Keratinocyte (primary cell): ENCODE data around the gene ITPK1. TPM values are rescaled to one million over a fixed set of nuclear protein-coding genes. Genes with fewer than 3 reads are reported as not detected.

Source experiments
- DNase-seq: peaks from one replicate; pipeline ENCODE4 v3.0.0-alpha.2; 2011; ENCODE audit warnings: low read depth, missing footprints, low spot score
- FAIRE-seq: peaks from 2 replicates; lab custom pipeline; 2011; peaks lifted over from hg19 to GRCh38; lab: Jason Lieb, UNC
- H2AFZ ChIP-seq: 2 replicates; pipeline ENCODE4 v1.6.0; 2012; ENCODE audit warnings: low read length, control low read depth, inconsistent platforms; ENCODE audit not compliant: control insufficient read depth
- H3K27ac ChIP-seq: 2 replicates; pipeline ENCODE4 v1.5.1; 2011; ENCODE audit warnings: low read length; ENCODE audit not compliant: control insufficient read depth, insufficient read depth
- H3K27me3 ChIP-seq: 3 replicates; pipeline ENCODE4 v1.6.0; 2011; ENCODE audit warnings: low read length; ENCODE audit not compliant: control insufficient read depth, insufficient read depth; ENCODE audit errors: extremely low read depth
- H3K36me3 ChIP-seq, 2 experiments: 2 replicates in 1 of 2; 3 replicates in 1 of 2; pipeline ENCODE4 v1.5.1; 2011; ENCODE audit warnings: low read length in 2 of 2, mild to moderate bottlenecking in 1 of 2; ENCODE audit not compliant: control insufficient read depth in 2 of 2, insufficient read depth in 2 of 2; ENCODE audit errors: extremely low read depth in 1 of 2
- H3K4me1 ChIP-seq: 3 replicates; pipeline ENCODE4 v1.5.1; 2011; ENCODE audit warnings: low read length; ENCODE audit not compliant: control insufficient read depth, insufficient read depth; ENCODE audit errors: extremely low read depth
- H3K4me2 ChIP-seq: 3 replicates; pipeline ENCODE4 v1.6.0; 2011; ENCODE audit warnings: low read depth, low read length; ENCODE audit not compliant: control insufficient read depth, insufficient read depth; ENCODE audit errors: extremely low read depth
- H3K4me3 ChIP-seq, 3 experiments: fragments of 200-600 bp in 1 of 3; sonication (generic) in 1 of 3; 2 replicates in 2 of 3; 3 replicates in 1 of 3; pipeline ENCODE4 v1.5.1; 2011 to 2016; ENCODE audit warnings: low read length in 3 of 3, mild to moderate bottlenecking in 3 of 3, control low read depth in 2 of 3, inconsistent platforms in 1 of 3, low read depth in 1 of 3, mixed read lengths in 1 of 3, mixed run types in 1 of 3, moderate library complexity in 1 of 3; ENCODE audit not compliant: control insufficient read depth in 2 of 3, insufficient read depth in 2 of 3; ENCODE audit errors: extremely low read depth in 1 of 3
- H3K79me2 ChIP-seq: 2 replicates; pipeline ENCODE4 v1.6.0; 2012; ENCODE audit warnings: low read length; ENCODE audit not compliant: control insufficient read depth, insufficient read depth
- H3K9ac ChIP-seq: 3 replicates; pipeline ENCODE4 v1.6.0; 2011; ENCODE audit warnings: low read length; ENCODE audit not compliant: control insufficient read depth, insufficient read depth; ENCODE audit errors: extremely low read depth
- H3K9me1 ChIP-seq: 3 replicates; pipeline ENCODE4 v1.6.0; 2011; ENCODE audit warnings: low read length; ENCODE audit not compliant: control insufficient read depth, insufficient read depth; ENCODE audit errors: extremely low read depth
- H3K9me3 ChIP-seq: 2 replicates; pipeline ENCODE4 v1.5.1; 2012; ENCODE audit warnings: low read depth, low read length; ENCODE audit not compliant: control insufficient read depth
- H4K20me1 ChIP-seq: 3 replicates; pipeline ENCODE4 v1.6.0; 2011; ENCODE audit warnings: low read length; ENCODE audit not compliant: control insufficient read depth, insufficient read depth; ENCODE audit errors: extremely low read depth
- EZH2 ChIP-seq: IDR thresholded peaks from one replicate; pipeline ENCODE4 v1.6.1; 2012; ENCODE audit warnings: inconsistent platforms, mild to moderate bottlenecking, low read length, moderate library complexity
- dilution Hi-C: fragments of 300-500 bp; cut with MboI; formaldehyde crosslinking; loops from one replicate; pipeline ENCODE4 v1.7.0; 2020; ENCODE audit warnings: low sequenced_read_pairs; ENCODE audit not compliant: extremely low pct_ligation_motif_present
- polyA plus RNA-seq, 5 experiments: library from polyadenylated mRNA; depleted of rRNA in 3 of 5; stranded (reverse) in 3 of 5; stranded (forward) in 1 of 5; unstranded in 1 of 5; fragments of >200 nt; gene quantifications; 1 replicate in 1 of 5; 2 replicates in 3 of 5; 3 replicates in 1 of 5; pipeline versions ENCODE4 v1.2.1 to v1.2.3, GENCODE V29; 2011 to 2012; ENCODE audit warnings: missing spikeins in 2 of 5, low read depth in 1 of 5, low replicate concordance in 1 of 5
- TF ChIP-seq, protein P1 (sequence below), 3 experiments: IDR thresholded peaks in 1 of 3; conservative IDR thresholded peaks in 1 of 3; optimal IDR thresholded peaks in 1 of 3; 2 replicates in 2 of 3; 3 replicates in 1 of 3; pipeline versions ENCODE3 to v1.5.1; 2011; ENCODE audit warnings: low read length in 3 of 3, mild to moderate bottlenecking in 3 of 3, moderate library complexity in 2 of 3, control low read depth in 1 of 3, inconsistent platforms in 1 of 3; ENCODE audit not compliant: insufficient read depth in 2 of 3; ENCODE audit errors: extremely low read depth in 1 of 3

ITPK1 gene
- polyA plus RNA-seq, 1 donor (not counting 4 experiments of a cell fraction or from before 2014, with no cell fraction given) = 67.8 TPM

- Histone ChIP-seq H3K4me2 (no peak overlapping the region), H3K4me1 (peaks cover 19% of the 10 kb centered on the region), H3K36me3 (peaks cover 2 to 9% of the 10 kb centered on the region in 2 experiments), H4K20me1 (peaks cover 6% of the 10 kb centered on the region), H3K9me1 (no peaks in the 10 kb centered on the region), H3K27ac (no peak overlapping the region), H3K9ac (no peak overlapping the region), H3K4me3 (no peak overlapping the region), H3K9me3 (no peaks in the 10 kb centered on the region), H3K79me2 (peaks cover 20% of the 10 kb centered on the region), H2AFZ (no peak overlapping the region), H3K27me3 (no peaks in the 10 kb centered on the region)
- FAIRE-seq (no peak), DNase-seq (no peak)
- TF ChIP-seq, protein P1, sequence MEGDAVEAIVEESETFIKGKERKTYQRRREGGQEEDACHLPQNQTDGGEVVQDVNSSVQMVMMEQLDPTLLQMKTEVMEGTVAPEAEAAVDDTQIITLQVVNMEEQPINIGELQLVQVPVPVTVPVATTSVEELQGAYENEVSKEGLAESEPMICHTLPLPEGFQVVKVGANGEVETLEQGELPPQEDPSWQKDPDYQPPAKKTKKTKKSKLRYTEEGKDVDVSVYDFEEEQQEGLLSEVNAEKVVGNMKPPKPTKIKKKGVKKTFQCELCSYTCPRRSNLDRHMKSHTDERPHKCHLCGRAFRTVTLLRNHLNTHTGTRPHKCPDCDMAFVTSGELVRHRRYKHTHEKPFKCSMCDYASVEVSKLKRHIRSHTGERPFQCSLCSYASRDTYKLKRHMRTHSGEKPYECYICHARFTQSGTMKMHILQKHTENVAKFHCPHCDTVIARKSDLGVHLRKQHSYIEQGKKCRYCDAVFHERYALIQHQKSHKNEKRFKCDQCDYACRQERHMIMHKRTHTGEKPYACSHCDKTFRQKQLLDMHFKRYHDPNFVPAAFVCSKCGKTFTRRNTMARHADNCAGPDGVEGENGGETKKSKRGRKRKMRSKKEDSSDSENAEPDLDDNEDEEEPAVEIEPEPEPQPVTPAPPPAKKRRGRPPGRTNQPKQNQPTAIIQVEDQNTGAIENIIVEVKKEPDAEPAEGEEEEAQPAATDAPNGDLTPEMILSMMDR (optimal IDR thresholded peaks at IDR 0.05 in 1 of 3, IDR thresholded peaks at IDR 0.05 in 1 of 3, conservative IDR thresholded peaks at IDR 0.05 in 1 of 3; ENCODE audit: extremely low read depth in 1 of 3, insufficient read depth in 2 of 3, low read length in 3 of 3) = no peak
- TF ChIP-seq EZH2 = no peak
- dilution Hi-C loops = no loop called here
These were observed 150.4 kb downstream of the ITPK1 start for GRCh38 chr14:92965281-92965680.

DNA sequence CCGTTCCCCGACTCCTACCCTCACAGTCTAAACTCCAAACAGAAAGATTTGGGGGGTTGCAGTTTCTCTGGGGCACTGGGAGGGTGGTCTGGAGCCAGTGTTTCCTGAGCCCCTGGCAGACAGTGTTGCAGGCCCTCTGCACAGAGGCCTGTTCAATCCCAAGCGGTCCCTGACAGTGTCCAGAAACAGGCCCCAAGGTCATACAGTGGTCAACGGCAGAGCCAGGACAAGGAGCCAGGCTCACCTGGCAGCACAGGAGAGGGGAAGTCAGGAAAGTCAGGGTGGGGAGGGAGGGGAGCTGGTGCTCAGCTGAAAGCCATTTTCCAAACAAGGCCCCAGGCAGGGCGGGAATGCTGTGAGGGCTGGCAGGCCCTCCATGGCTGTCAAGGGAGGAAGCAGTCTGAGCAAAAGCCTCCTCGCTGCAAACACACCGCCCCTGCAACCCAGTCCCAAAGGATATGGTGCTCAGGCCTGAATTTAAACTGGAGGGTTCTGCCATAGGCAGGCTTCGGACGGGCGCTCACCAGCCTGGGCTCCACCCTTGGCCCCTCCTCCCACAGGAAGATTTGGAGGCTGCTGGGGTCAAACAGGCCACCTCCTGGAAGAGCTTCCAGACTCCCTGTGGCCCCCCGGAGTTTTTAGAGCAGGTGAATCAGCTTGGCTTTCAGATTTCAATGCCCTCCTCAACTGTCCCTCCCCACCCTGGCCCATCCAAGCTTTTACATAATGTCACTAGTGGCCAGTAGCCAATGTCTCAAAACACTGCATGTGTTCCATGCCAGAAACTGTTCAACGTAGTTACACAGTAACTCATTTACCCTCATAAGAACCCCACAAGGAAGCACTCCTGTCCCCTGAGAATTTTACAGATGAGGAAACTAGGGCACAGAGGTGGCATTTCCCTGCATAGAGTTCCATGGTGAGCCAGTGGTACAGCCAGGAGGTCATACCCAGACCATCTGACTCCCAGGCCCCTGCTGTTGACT is 151.3 kb downstream of the ITPK1 start:
- peaks cover 19% of the 10 kb centered on the region for H3K4me1 ChIP-seq
- no peaks in the 10 kb centered on the region for H3K9me1 ChIP-seq
- FAIRE-seq (no peak), DNase-seq (no peak)
- TF ChIP-seq EZH2 = no peak
- TF ChIP-seq, protein P1 (optimal IDR thresholded peaks at IDR 0.05 in 1 of 3, IDR thresholded peaks at IDR 0.05 in 1 of 3, conservative IDR thresholded peaks at IDR 0.05 in 1 of 3; ENCODE audit: extremely low read depth in 1 of 3, insufficient read depth in 2 of 3, low read length in 3 of 3) = no peak
- H3K4me2 ChIP-seq = no peak overlapping the region
- H3K36me3 ChIP-seq = peaks cover 2 to 10% of the 10 kb centered on the region in 2 experiments
- peaks cover 20% of the 10 kb centered on the region for H3K79me2 ChIP-seq
- dilution Hi-C loops = no loop called here
- no peak overlapping the region for H3K4me3 ChIP-seq
- H3K9ac ChIP-seq = no peak overlapping the region
- no peak overlapping the region for H3K27ac ChIP-seq
- no peaks in the 10 kb centered on the region for H3K9me3 ChIP-seq
- peaks cover 6% of the 10 kb centered on the region for H4K20me1 ChIP-seq
- H2AFZ ChIP-seq = no peak overlapping the region
- H3K27me3 ChIP-seq = no peaks in the 10 kb centered on the region
